WTC11 (cell line): ENCODE data around the gene PACSIN1. TPM values are rescaled to one million over a fixed set of nuclear protein-coding genes. Genes with fewer than 3 reads are reported as not detected.

ENCODE experiments used
- ATAC-seq: fragments of 200-7000 bp; cut with Tn5 transposase; 2 replicates; pipeline ENCODE4 v1.10.0; 2021; ENCODE audit warnings: mild to moderate bottlenecking, moderate library complexity
- CTCF ChIA-PET: fragments of 300-600 bp; sonication (Branson Sonifier 250); formaldehyde crosslinking; loops from one replicate; lab custom pipeline; 2021; ENCODE audit warnings: antibody characterized with exemption; lab: Charles Lee
- POLR2A ChIA-PET: fragments of 350-600 bp; sonication (Branson Sonifier 250); formaldehyde crosslinking; loops from one replicate; lab custom pipeline; 2021; ENCODE audit warnings: antibody characterized with exemption; lab: Charles Lee
- DNase-seq: peaks from one replicate; pipeline ENCODE4 v3.0.0; 2021; ENCODE audit warnings: low spot score
- H3K27ac Mint-ChIP-seq: 2 replicates; pipeline ENCODE4 v1.8.0; 2021; ENCODE audit warnings: mixed read lengths
- H3K27me3 Mint-ChIP-seq: 2 replicates; pipeline ENCODE4 v1.8.0; 2021; ENCODE audit warnings: low read depth, mild to moderate bottlenecking, moderate library complexity, mixed read lengths
- H3K36me3 Mint-ChIP-seq: 2 replicates; pipeline ENCODE4 v1.8.0; 2021; ENCODE audit warnings: mixed read lengths
- H3K4me1 Mint-ChIP-seq: 2 replicates; pipeline ENCODE4 v1.8.0; 2022; ENCODE audit warnings: mixed read lengths
- H3K4me3 Mint-ChIP-seq: 2 replicates; pipeline ENCODE4 v1.8.0; 2021; ENCODE audit warnings: mild to moderate bottlenecking, moderate library complexity, mixed read lengths
- H3K9me3 Mint-ChIP-seq: 2 replicates; pipeline ENCODE4 v1.8.0; 2021; ENCODE audit warnings: mixed read lengths
- CREB1 ChIP-seq: sonication (generic); formaldehyde crosslinking; IDR thresholded peaks from 2 replicates; pipeline ENCODE4 v1.8.0; 2023; ENCODE audit warnings: mild to moderate bottlenecking, missing genetic modification reagents
- EMX1 ChIP-seq: fragments of 250-450 bp; sonication (Bioruptor Pico); IDR thresholded peaks from 2 replicates; pipeline ENCODE4 v1.8.0; 2021; ENCODE audit warnings: mild to moderate bottlenecking
- FOXJ3 ChIP-seq: sonication (generic); formaldehyde crosslinking; IDR thresholded peaks from 2 replicates; pipeline ENCODE4 v1.9.0; 2021; ENCODE audit warnings: missing genetic modification reagents, mild to moderate bottlenecking, borderline replicate concordance
- FOXP1 ChIP-seq: sonication (generic); formaldehyde crosslinking; IDR thresholded peaks from 2 replicates; pipeline ENCODE4 v1.8.0; 2022; ENCODE audit warnings: missing genetic modification reagents, mild to moderate bottlenecking, moderate library complexity, borderline replicate concordance
- JUN ChIP-seq: sonication (generic); formaldehyde crosslinking; IDR thresholded peaks from 2 replicates; pipeline ENCODE4 v1.8.0; 2023; ENCODE audit warnings: mild to moderate bottlenecking, missing genetic modification reagents
- MXD4 ChIP-seq: fragments of 250-450 bp; sonication (Bioruptor Pico); IDR thresholded peaks from 2 replicates; pipeline ENCODE4 v1.8.0; 2021; ENCODE audit warnings: mild to moderate bottlenecking, moderate library complexity, borderline replicate concordance
- NFATC4 ChIP-seq: fragments of 250-450 bp; sonication (Bioruptor Pico); IDR thresholded peaks from 2 replicates; pipeline ENCODE4 v1.9.0; 2021; ENCODE audit warnings: mild to moderate bottlenecking
- NR1H2 ChIP-seq: sonication (generic); formaldehyde crosslinking; IDR thresholded peaks from 2 replicates; pipeline ENCODE4 v1.9.0; 2021; ENCODE audit warnings: mild to moderate bottlenecking, moderate library complexity, missing genetic modification reagents
- NR2C2 ChIP-seq: sonication (generic); formaldehyde crosslinking; IDR thresholded peaks from 2 replicates; pipeline ENCODE4 v1.8.0; 2022; ENCODE audit warnings: mild to moderate bottlenecking, missing genetic modification reagents
- SMAD3 ChIP-seq: sonication (generic); formaldehyde crosslinking; IDR thresholded peaks from 2 replicates; pipeline ENCODE4 v1.8.0; 2022; ENCODE audit warnings: missing genetic modification reagents, mild to moderate bottlenecking, borderline replicate concordance
- SP1 ChIP-seq: sonication (generic); formaldehyde crosslinking; conservative IDR thresholded peaks from 2 replicates; pipeline ENCODE4 v1.8.1; 2022; ENCODE audit warnings: missing genetic modification reagents
- TP53 ChIP-seq: sonication (generic); formaldehyde crosslinking; IDR thresholded peaks from 2 replicates; pipeline ENCODE4 v1.8.1; 2023; ENCODE audit warnings: mild to moderate bottlenecking, missing genetic modification reagents
- ZNF138 ChIP-seq: sonication (generic); formaldehyde crosslinking; conservative IDR thresholded peaks from 2 replicates; pipeline ENCODE4 v1.8.1; 2022; ENCODE audit warnings: mild to moderate bottlenecking, moderate library complexity, missing genetic modification reagents
- ZNF232 ChIP-seq: sonication (generic); formaldehyde crosslinking; IDR thresholded peaks from 2 replicates; pipeline ENCODE4 v1.8.0; 2022; ENCODE audit warnings: mild to moderate bottlenecking, missing genetic modification reagents
- ZNF423 ChIP-seq: fragments of 250-450 bp; sonication (Bioruptor Pico); IDR thresholded peaks from 2 replicates; pipeline ENCODE4 v2.1.2; 2022; ENCODE audit warnings: mild to moderate bottlenecking, moderate library complexity
- total RNA-seq: library from RNA; stranded (reverse); gene quantifications from 3 replicates; pipeline ENCODE4 v1.2.3, GENCODE V29; 2021
- TF ChIP-seq, protein P1 (sequence below): sonication (generic); formaldehyde crosslinking; IDR thresholded peaks from 2 replicates; pipeline ENCODE4 v1.8.1; 2023; ENCODE audit warnings: mild to moderate bottlenecking, moderate library complexity, missing genetic modification reagents
- TF ChIP-seq, protein P2 (sequence below): fragments of 250-450 bp; sonication (Bioruptor Pico); IDR thresholded peaks from 2 replicates; pipeline ENCODE4 v1.9.0; 2021; ENCODE audit warnings: mild to moderate bottlenecking
- TF ChIP-seq, protein P3 (sequence below): sonication (generic); formaldehyde crosslinking; IDR thresholded peaks from 2 replicates; pipeline ENCODE4 v1.8.1; 2023; ENCODE audit warnings: mild to moderate bottlenecking, missing genetic modification reagents, borderline replicate concordance
- TF ChIP-seq, protein P4 (sequence below): sonication (generic); formaldehyde crosslinking; IDR thresholded peaks from 2 replicates; pipeline ENCODE4 v1.8.0; 2022; ENCODE audit warnings: mild to moderate bottlenecking, missing genetic modification reagents
- TF ChIP-seq, protein P5 (sequence below): sonication (generic); formaldehyde crosslinking; IDR thresholded peaks from 2 replicates; pipeline ENCODE4 v1.8.1; 2023; ENCODE audit warnings: mild to moderate bottlenecking, missing genetic modification reagents
- TF ChIP-seq, protein P6 (sequence below): sonication (generic); formaldehyde crosslinking; IDR thresholded peaks from 2 replicates; pipeline ENCODE4 v1.8.1; 2022; ENCODE audit warnings: low read depth, missing genetic modification reagents, borderline replicate concordance

Gene PACSIN1
- total RNA-seq, 1 experiment from 2014 or later, result 12.6 TPM

DNA sequence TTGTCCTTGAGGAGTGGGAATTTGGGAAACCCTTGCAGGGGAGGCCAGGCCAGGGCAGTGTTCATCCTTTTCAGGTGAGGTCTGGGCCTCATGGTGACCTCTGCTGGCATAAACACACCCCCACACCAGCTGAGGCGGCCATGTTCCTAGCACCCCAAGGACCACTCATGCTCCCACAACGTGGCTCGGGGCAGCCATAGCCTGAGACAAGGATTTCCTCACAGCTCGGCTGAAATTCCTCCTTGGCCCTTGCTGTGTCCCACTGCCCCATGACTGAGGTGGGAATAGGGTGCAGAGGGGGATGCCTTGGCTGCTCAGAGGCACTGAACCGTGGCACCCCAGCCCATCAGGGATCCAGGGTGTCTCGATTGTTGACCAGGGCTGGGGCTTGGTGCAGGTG lies 117.6 kb downstream of the PACSIN1 start:
- ChIA-PET CTCF (interaction anchor here (1.0 to 2.3 kb wide), 4 partner anchors 11 to 123 kb away, joined by 3 to 8 read pairs (median 3); no protein-coding TSS in a partner anchor), POLR2A (no interaction called here)
- H3K9me3 Mint-ChIP-seq, result no peaks in the 10 kb centered on the region
- no peak for TF ChIP-seq NR1H2
- TF ChIP-seq MXD4, result no peak
- no peak for TF ChIP-seq ZNF423 (CRISPR knock-in tag)
- TF ChIP-seq EMX1, result no peak
- no peak for TF ChIP-seq NFATC4 (CRISPR knock-in tag)
- TF ChIP-seq CREB1 (CRISPR knock-in tag), result no peak
- TF ChIP-seq JUN, result no peak
- TF ChIP-seq SMAD3 (CRISPR knock-in tag), result no peak
- TF ChIP-seq FOXJ3 (CRISPR knock-in tag), result no peak
- no peak for TF ChIP-seq TP53 (CRISPR knock-in tag)
- TF ChIP-seq, protein P1, sequence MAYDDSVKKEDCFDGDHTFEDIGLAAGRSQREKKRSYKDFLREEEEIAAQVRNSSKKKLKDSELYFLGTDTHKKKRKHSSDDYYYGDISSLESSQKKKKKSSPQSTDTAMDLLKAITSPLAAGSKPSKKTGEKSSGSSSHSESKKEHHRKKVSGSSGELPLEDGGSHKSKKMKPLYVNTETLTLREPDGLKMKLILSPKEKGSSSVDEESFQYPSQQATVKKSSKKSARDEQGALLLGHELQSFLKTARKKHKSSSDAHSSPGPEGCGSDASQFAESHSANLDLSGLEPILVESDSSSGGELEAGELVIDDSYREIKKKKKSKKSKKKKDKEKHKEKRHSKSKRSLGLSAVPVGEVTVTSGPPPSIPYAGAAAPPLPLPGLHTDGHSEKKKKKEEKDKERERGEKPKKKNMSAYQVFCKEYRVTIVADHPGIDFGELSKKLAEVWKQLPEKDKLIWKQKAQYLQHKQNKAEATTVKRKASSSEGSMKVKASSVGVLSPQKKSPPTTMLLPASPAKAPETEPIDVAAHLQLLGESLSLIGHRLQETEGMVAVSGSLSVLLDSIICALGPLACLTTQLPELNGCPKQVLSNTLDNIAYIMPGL (CRISPR knock-in tag), result no peak
- TF ChIP-seq ZNF232 (CRISPR knock-in tag), result no peak
- no peak overlapping the region for H3K27ac Mint-ChIP-seq
- ATAC-seq (peak; percentile 55), DNase-seq (no peak)
- no peak overlapping the region for H3K4me3 Mint-ChIP-seq
- no peaks in the 10 kb centered on the region for H3K27me3 Mint-ChIP-seq
- H3K36me3 Mint-ChIP-seq, result no peaks in the 10 kb centered on the region
- peaks cover 26% of the 10 kb centered on the region for H3K4me1 Mint-ChIP-seq

DNA sequence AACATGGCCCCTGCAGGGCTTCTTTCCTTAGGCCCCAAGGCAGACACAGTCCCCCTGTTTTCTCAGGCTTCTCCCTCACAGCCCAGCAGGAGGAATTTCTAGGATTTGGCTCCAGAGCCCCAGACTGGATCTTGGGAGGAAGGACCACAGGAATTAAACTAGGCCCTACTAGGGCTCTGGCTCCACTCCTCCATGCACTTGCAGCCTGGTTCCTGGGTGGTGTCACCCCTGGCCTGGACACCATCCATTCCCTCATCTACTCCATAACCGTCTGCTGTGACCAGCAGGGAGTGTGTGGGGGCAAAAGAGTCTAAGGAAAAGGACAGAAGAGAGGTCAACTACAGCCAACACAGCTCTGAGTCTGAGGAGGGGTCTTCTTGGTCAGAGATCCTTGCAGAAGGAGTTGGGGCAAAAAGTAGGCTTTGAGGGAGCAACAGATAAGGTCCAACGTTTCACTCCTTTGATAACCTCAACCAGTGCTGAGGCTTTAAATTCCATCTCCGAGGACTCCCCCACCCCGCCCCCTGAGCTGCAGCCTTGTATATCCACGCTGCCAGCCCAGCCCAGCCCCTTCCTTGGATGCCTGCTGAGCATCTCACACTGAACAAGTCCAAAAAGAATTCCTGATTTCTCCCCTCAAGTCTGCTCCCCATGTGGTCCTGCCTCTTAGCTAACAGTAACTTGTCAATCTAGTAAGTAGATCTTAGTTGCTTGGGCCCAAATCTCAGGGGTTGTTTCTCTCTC lies 118.2 kb downstream of the PACSIN1 start:
- peaks cover 26% of the 10 kb centered on the region for H3K4me1 Mint-ChIP-seq
- no peak overlapping the region; the same call in 1 of the 2 replicates for H3K27ac Mint-ChIP-seq
- CTCF ChIA-PET, result interaction anchor here (0.6 to 2.3 kb wide), 8 partner anchors 9 to 488 kb away, joined by 3 to 8 read pairs (median 3); no protein-coding TSS in a partner anchor
- no peaks in the 10 kb centered on the region for H3K9me3 Mint-ChIP-seq
- POLR2A ChIA-PET, result no interaction called here
- no peaks in the 10 kb centered on the region for H3K27me3 Mint-ChIP-seq
- ATAC-seq (no peak), DNase-seq (no peak)
- H3K4me3 Mint-ChIP-seq, result no peak overlapping the region
- H3K36me3 Mint-ChIP-seq, result no peaks in the 10 kb centered on the region
- TF ChIP-seq SP1 (CRISPR knock-in tag) (no peak), NR2C2 (CRISPR knock-in tag) (no peak), ZNF138 (CRISPR knock-in tag) (no peak), FOXP1 (no peak)
- TF ChIP-seq, protein P2, sequence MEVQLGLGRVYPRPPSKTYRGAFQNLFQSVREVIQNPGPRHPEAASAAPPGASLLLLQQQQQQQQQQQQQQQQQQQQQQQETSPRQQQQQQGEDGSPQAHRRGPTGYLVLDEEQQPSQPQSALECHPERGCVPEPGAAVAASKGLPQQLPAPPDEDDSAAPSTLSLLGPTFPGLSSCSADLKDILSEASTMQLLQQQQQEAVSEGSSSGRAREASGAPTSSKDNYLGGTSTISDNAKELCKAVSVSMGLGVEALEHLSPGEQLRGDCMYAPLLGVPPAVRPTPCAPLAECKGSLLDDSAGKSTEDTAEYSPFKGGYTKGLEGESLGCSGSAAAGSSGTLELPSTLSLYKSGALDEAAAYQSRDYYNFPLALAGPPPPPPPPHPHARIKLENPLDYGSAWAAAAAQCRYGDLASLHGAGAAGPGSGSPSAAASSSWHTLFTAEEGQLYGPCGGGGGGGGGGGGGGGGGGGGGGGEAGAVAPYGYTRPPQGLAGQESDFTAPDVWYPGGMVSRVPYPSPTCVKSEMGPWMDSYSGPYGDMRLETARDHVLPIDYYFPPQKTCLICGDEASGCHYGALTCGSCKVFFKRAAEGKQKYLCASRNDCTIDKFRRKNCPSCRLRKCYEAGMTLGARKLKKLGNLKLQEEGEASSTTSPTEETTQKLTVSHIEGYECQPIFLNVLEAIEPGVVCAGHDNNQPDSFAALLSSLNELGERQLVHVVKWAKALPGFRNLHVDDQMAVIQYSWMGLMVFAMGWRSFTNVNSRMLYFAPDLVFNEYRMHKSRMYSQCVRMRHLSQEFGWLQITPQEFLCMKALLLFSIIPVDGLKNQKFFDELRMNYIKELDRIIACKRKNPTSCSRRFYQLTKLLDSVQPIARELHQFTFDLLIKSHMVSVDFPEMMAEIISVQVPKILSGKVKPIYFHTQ (CRISPR knock-in tag), result no peak
- TF ChIP-seq, protein P3, sequence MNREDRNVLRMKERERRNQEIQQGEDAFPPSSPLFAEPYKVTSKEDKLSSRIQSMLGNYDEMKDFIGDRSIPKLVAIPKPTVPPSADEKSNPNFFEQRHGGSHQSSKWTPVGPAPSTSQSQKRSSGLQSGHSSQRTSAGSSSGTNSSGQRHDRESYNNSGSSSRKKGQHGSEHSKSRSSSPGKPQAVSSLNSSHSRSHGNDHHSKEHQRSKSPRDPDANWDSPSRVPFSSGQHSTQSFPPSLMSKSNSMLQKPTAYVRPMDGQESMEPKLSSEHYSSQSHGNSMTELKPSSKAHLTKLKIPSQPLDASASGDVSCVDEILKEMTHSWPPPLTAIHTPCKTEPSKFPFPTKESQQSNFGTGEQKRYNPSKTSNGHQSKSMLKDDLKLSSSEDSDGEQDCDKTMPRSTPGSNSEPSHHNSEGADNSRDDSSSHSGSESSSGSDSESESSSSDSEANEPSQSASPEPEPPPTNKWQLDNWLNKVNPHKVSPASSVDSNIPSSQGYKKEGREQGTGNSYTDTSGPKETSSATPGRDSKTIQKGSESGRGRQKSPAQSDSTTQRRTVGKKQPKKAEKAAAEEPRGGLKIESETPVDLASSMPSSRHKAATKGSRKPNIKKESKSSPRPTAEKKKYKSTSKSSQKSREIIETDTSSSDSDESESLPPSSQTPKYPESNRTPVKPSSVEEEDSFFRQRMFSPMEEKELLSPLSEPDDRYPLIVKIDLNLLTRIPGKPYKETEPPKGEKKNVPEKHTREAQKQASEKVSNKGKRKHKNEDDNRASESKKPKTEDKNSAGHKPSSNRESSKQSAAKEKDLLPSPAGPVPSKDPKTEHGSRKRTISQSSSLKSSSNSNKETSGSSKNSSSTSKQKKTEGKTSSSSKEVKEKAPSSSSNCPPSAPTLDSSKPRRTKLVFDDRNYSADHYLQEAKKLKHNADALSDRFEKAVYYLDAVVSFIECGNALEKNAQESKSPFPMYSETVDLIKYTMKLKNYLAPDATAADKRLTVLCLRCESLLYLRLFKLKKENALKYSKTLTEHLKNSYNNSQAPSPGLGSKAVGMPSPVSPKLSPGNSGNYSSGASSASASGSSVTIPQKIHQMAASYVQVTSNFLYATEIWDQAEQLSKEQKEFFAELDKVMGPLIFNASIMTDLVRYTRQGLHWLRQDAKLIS (CRISPR knock-in tag), result no peak
- TF ChIP-seq, protein P4, sequence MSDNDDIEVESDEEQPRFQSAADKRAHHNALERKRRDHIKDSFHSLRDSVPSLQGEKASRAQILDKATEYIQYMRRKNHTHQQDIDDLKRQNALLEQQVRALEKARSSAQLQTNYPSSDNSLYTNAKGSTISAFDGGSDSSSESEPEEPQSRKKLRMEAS, result no peak
- TF ChIP-seq, protein P5, sequence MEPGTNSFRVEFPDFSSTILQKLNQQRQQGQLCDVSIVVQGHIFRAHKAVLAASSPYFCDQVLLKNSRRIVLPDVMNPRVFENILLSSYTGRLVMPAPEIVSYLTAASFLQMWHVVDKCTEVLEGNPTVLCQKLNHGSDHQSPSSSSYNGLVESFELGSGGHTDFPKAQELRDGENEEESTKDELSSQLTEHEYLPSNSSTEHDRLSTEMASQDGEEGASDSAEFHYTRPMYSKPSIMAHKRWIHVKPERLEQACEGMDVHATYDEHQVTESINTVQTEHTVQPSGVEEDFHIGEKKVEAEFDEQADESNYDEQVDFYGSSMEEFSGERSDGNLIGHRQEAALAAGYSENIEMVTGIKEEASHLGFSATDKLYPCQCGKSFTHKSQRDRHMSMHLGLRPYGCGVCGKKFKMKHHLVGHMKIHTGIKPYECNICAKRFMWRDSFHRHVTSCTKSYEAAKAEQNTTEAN (CRISPR knock-in tag), result no peak
- TF ChIP-seq, protein P6, sequence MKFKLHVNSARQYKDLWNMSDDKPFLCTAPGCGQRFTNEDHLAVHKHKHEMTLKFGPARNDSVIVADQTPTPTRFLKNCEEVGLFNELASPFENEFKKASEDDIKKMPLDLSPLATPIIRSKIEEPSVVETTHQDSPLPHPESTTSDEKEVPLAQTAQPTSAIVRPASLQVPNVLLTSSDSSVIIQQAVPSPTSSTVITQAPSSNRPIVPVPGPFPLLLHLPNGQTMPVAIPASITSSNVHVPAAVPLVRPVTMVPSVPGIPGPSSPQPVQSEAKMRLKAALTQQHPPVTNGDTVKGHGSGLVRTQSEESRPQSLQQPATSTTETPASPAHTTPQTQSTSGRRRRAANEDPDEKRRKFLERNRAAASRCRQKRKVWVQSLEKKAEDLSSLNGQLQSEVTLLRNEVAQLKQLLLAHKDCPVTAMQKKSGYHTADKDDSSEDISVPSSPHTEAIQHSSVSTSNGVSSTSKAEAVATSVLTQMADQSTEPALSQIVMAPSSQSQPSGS (CRISPR knock-in tag), result no peak
- TF ChIP-seq, protein P1 (CRISPR knock-in tag), result no peak
